ENCODE data around the gene F7. TPM values are rescaled to one million over a fixed set of nuclear protein-coding genes. Genes with fewer than 3 reads are reported as not detected.

The F7 gene
- total RNA-seq, 1 experiment from 2014 or later: 52.4 TPM

DNA sequence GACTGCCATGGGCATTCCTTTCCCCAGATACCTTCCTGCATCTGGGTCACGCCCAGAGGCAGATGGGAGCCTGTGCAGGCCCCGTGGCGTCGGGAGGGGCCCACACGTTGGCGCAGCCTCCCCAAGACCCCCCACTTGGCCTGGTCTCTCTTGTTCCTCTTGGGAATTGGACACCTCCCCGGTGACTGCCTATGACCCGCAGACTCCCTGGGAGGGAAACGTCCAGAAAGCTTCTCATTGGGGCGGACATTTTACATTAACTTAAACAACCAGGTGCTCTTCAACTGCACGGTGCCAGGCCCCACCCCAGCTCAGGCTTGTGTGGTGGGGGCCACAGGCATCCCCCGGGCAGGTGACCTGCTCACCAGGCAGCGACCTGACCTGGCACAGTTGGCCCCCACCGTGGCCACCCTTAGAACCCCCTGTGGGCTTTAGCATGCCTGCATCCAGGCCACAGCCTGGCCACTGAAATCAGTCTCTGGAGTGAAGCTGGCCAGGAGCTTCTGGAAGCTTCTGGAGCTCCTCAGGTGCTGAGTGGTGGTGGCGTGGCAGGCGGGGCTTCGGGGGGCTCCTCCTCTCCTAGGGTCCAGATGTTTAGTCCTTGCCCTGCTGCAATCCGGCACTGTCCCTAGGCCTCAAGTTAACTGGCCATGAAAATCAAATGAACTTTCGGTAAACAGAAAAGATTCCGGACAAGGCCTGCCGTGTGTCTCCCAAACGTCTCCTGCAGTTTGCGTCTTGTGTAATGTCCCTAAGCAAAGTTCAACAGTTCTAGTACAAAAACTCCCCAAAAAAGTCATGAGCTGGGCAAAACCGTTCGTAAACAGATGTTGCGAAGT lies 44.3 kb downstream of the F7 start:
- no peaks in the 10 kb centered on the region; the same call in 1 of the 2 replicates for H3K36me3 ChIP-seq (ENCODE audit: control insufficient read depth, insufficient read depth, low read length)
- intact Hi-C loops (cut with micrococcal nuclease; ENCODE audit: unreplicated experiment): no loop called here
- H3K4me1 Mint-ChIP-seq (ENCODE audit: low read depth, unreplicated experiment): peaks cover 13% of the 10 kb centered on the region
- ChIA-PET CTCF (interaction anchor here (0.5 kb wide), 1 partner anchor 33 kb away, joined by 3 read pairs; no protein-coding TSS in a partner anchor), POLR2A (no interaction called here)
- H3K27me3 ChIP-seq (replicated peaks; ENCODE audit: control insufficient read depth, insufficient read depth, low read length): no peaks in the 10 kb centered on the region
- no peak overlapping the region for H3K4me3 Mint-ChIP-seq (ENCODE audit: unreplicated experiment)
- H3K4me3 ChIP-seq (ENCODE audit: low read depth, low read length): no peak overlapping the region
- no peaks in the 10 kb centered on the region for H3K9me3 ChIP-seq
- peaks cover 13% of the 10 kb centered on the region for H3K4me1 ChIP-seq
- no TSS peak for BruUV-seq (replicated peaks)
- TF ChIP-seq CTCF (IDR thresholded peaks at IDR 0.05; ENCODE audit: insufficient read depth in 1 of 2, low read depth in 1 of 2, low read length in 1 of 2, severe bottlenecking in 1 of 2, unreplicated experiment in 1 of 2): no peak
- H3K27me3 Mint-ChIP-seq (ENCODE audit: insufficient read depth, unreplicated experiment): no peaks in the 10 kb centered on the region
- H3K27ac Mint-ChIP-seq (ENCODE audit: unreplicated experiment): no peak overlapping the region
- H3K36me3 Mint-ChIP-seq (ENCODE audit: insufficient read depth, unreplicated experiment): peaks cover 3% of the 10 kb centered on the region
- DNase-seq: no peak
- H3K9me3 Mint-ChIP-seq (ENCODE audit: unreplicated experiment): no peaks in the 10 kb centered on the region

DNA sequence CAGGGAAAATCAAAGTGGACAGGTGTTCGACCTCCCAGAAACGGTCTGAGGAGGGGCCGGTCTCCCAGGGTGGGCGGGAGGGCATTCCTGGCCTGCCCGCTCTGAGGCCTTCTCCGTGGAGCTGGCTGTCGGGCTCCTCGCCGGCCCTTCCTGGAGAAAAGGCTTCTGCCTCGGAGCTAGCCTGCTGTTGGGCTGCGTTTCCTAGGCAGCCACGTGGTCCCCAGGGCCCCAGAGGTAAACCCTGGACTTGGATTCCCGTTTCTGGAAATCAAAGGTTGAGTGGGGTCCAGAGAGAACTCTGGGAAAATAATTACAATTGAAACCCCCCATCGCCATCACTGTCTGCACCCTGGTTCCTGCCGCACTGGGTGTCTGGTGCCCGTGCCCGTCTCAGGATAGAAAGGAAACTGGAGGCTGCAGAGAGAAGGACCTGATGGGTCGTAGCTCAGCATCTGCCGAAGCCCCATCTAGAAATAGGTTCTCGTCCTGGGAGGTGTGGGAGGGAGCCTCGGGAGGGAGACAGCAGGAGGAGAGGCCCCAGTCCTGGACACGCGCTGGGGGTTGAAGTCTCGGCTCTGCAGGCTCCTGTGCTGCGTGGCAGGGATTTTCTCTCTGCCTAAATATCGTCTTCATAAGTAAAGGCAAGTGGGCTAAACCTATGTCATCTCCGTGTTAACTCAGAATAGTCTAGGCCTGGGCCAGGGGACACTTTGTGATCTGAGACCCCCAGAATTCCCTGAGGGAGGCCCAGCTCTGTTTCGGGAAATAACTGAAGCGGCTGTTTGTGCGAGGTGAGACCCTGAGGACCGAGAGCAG lies 45.2 kb downstream of the F7 start:
- Mint-ChIP-seq H3K27me3 (ENCODE audit: insufficient read depth, unreplicated experiment) (no peaks in the 10 kb centered on the region), H3K4me1 (ENCODE audit: low read depth, unreplicated experiment) (peaks cover 16% of the 10 kb centered on the region), H3K4me3 (ENCODE audit: unreplicated experiment) (no peak overlapping the region), H3K36me3 (ENCODE audit: insufficient read depth, unreplicated experiment) (peaks cover 5% of the 10 kb centered on the region), H3K27ac (ENCODE audit: unreplicated experiment) (peak overlapping the region; percentile 46), H3K9me3 (ENCODE audit: unreplicated experiment) (peaks cover 6% of the 10 kb centered on the region)
- no peaks in the 10 kb centered on the region; the same call in 1 of the 2 replicates for H3K36me3 ChIP-seq (ENCODE audit: control insufficient read depth, insufficient read depth, low read length)
- intact Hi-C loops (cut with micrococcal nuclease; ENCODE audit: unreplicated experiment): no loop called here
- ChIA-PET POLR2A (no interaction called here), CTCF (interaction anchor here (0.5 kb wide), 1 partner anchor 34 kb away, joined by 3 read pairs; no protein-coding TSS in a partner anchor)
- no TSS peak for BruUV-seq (replicated peaks)
- peaks cover 13% of the 10 kb centered on the region for H3K4me1 ChIP-seq
- no peaks in the 10 kb centered on the region for H3K9me3 ChIP-seq
- DNase-seq: no peak
- no peak for TF ChIP-seq CTCF (IDR thresholded peaks at IDR 0.05; ENCODE audit: insufficient read depth in 1 of 2, low read depth in 1 of 2, low read length in 1 of 2, severe bottlenecking in 1 of 2, unreplicated experiment in 1 of 2)
- no peaks in the 10 kb centered on the region for H3K27me3 ChIP-seq (replicated peaks; ENCODE audit: control insufficient read depth, insufficient read depth, low read length)
- no peak overlapping the region for H3K4me3 ChIP-seq (ENCODE audit: low read depth, low read length)

All from Caco-2 (cell line).